Erythroblast (primary cell): ENCODE results near the gene GTSF1L.

ENCODE experiments used
- GATA1 ChIP-seq: IDR thresholded peaks from 2 replicates; pipeline ENCODE4 v1.6.1; 2011; ENCODE audit warnings: low read depth, mild to moderate bottlenecking, control low read depth, low read length, moderate library complexity
- POLR2A ChIP-seq: IDR thresholded peaks from 2 replicates; pipeline ENCODE4 v1.6.1; 2011; ENCODE audit warnings: mild to moderate bottlenecking, low read length

GRCh38 chr20:43765916-43766315, 39.1 kb upstream of the GTSF1L start:
- no peak for TF ChIP-seq POLR2A
- no peak for TF ChIP-seq GATA1
